Gastrocnemius medialis (tissue), 4 donors: ENCODE data around the gene GOLGA8M.
"Not testable (repeated sequence)": the region's sequence is repeated elsewhere in the genome, so short reads cannot be mapped to it uniquely, and the experiment has no call there.

Experiments
- POLR2A ChIP-seq, 2 donors: fragments of 450-650 bp; IDR thresholded peaks; one replicate each; pipeline ENCODE4 v1.6.1; 2017; ENCODE audit warnings: antibody characterized with exemption in 2 of 2, mild to moderate bottlenecking in 2 of 2, moderate library complexity in 2 of 2
- TF ChIP-seq, protein P1 (sequence below), 5 experiments: fragments of 450-650 bp in 3 of 5; fragments of 200-600 bp in 2 of 5; sonication (generic) in 2 of 5; IDR thresholded peaks in 4 of 5; conservative IDR thresholded peaks in 1 of 5; 1 replicate in 4 of 5; 2 replicates in 1 of 5; pipeline ENCODE4 v1.5.1; 2016 to 2019; ENCODE audit warnings: antibody characterized with exemption in 5 of 5, mild to moderate bottlenecking in 3 of 5, moderate library complexity in 3 of 5

DNA sequence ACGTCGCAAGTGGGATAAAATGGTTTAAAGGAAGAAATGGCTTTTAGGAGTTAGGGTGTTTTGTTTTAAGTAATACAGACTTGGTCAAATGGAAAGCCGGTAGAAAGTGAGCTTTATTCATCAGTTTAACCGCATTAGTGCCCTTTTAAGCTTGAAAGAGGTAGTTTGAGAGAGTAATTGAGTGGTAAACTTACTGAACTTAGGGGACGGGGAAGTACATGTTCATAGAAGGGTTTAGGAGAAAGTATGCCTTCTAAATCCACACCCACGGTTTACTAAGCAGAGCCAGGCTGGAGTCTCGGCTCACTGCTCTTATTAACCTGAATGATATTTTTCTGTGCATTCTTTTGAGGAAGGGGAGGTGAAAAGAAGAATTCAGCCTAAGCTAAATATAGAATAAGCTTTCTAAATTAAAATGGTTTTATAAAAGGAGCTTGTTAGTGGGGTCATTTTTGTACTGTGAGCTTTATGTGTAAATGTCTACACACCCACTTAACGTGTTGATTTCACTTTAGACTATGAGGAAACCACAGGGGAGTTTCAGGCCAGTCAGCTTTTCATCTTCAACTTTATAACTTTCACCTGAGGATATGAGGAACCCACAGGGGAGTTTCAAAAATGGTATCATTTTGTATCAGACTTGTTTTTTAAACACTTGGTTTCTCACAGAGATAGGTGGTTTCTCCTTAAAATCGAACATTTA lies 26.5 kb upstream of the GOLGA8M start:
- not testable (repeated sequence) for TF ChIP-seq POLR2A (IDR thresholded peaks at IDR 0.05)
- TF ChIP-seq, protein P1, sequence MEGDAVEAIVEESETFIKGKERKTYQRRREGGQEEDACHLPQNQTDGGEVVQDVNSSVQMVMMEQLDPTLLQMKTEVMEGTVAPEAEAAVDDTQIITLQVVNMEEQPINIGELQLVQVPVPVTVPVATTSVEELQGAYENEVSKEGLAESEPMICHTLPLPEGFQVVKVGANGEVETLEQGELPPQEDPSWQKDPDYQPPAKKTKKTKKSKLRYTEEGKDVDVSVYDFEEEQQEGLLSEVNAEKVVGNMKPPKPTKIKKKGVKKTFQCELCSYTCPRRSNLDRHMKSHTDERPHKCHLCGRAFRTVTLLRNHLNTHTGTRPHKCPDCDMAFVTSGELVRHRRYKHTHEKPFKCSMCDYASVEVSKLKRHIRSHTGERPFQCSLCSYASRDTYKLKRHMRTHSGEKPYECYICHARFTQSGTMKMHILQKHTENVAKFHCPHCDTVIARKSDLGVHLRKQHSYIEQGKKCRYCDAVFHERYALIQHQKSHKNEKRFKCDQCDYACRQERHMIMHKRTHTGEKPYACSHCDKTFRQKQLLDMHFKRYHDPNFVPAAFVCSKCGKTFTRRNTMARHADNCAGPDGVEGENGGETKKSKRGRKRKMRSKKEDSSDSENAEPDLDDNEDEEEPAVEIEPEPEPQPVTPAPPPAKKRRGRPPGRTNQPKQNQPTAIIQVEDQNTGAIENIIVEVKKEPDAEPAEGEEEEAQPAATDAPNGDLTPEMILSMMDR (IDR thresholded peaks at IDR 0.05 in 4 of 5, conservative IDR thresholded peaks at IDR 0.05 in 1 of 5), result not testable (repeated sequence)
